NCI-H446 (cell line): Measurements from ENCODE around the gene PML.
A peak's percentile ranks its signal among the peaks of the same experiment; 100 is the strongest.
"Not testable (repeated sequence)": the region's sequence is repeated elsewhere in the genome, so short reads cannot be mapped to it uniquely, and the experiment has no call there.

Source experiments
- DNase-seq, 2 experiments: peaks; one replicate each; lab custom pipeline; 2025; lab: John Stamatoyannopoulos, UW

Gene PML

DNA sequence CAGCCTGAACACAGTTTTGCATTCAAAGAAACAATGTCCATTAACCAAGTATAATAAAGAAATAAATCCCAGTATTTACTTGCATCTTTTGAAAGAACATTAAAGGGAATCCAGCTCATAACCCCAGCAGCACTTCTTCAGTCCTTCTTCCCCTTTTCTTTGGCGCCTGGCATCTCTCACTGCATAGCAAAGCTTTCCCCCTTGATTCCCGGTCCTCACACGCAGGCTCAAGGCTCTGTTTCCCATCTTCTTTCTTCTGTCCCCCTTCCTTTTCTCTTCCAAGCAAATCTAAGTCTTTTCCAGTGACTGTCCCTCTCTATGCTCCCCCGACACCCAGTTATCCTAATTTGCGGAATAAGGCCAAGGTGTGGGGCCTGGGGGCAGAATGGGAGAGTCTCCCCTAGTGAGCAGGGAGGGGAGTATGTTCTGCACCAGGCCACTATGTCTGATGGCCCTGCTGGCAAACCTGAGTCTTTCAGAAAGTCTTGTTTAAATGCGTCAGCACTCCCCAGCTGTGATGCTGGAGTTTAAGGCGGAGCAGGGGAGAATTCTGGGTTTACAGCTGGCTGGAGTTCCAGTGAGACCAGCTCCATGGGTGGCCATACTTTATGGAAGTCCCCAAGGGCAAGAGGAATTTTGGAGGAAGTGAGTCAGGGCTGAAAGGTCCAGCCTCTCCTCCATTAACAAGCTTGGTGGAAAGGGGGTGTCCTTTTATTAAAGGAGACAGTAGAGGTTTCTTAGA, 45.8 kb downstream of the PML start:
- DNase-seq = no peak

DNA sequence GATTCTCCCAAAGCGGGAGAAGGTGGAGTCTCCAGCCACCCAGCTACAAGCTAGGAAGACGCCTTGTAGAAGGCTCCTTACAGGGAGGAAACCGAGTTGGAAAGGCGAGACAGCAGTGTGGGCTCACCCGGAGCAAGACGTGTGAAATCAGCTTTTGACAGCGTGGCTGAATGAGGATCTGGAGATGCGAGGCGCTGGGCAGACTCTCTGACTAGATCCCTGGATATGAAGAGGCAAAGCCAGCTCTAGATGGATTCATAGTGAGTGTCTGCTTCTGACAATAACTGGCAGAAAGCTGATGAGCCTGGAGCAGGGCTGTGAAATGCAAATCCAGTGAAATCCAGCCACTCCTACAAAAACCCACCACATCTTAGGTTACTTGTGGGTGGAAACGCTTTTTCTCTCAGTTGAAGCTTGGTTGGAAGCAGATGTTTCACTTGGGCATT, 46.8 kb downstream of the PML start:
- no peak for DNase-seq

DNA sequence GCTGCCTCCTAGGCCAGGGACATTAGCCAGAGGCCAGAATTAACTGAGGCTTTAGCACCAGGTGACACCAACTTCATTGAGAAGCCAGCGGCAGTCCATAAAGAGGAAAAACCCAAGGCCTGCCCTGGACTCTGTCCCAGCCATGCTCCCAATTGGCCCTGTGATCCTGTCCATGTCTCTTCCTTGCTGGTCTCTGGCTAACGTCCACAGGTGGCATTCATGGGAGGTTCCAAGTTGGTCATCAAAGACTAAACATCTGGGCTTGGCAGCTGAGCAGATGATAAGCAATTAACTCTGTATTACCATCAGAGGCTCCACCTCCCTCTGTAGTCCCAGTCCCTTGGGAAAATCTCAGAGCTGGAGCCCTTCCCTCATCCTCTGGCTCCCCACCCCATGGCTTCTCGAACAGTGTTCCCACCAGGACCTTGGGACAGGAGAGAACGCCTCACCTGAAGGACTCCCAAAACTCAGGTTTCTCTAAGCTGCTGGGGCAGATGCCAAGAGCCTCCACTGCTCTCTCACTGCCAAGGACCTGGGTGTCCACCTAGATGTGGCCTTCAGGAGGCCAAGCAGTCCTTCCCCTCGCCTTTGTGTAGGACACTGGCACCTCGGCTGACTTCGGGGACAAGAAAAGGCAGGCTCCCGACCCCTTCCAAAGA, 47.4 kb downstream of the PML start:
- DNase-seq = no peak

DNA sequence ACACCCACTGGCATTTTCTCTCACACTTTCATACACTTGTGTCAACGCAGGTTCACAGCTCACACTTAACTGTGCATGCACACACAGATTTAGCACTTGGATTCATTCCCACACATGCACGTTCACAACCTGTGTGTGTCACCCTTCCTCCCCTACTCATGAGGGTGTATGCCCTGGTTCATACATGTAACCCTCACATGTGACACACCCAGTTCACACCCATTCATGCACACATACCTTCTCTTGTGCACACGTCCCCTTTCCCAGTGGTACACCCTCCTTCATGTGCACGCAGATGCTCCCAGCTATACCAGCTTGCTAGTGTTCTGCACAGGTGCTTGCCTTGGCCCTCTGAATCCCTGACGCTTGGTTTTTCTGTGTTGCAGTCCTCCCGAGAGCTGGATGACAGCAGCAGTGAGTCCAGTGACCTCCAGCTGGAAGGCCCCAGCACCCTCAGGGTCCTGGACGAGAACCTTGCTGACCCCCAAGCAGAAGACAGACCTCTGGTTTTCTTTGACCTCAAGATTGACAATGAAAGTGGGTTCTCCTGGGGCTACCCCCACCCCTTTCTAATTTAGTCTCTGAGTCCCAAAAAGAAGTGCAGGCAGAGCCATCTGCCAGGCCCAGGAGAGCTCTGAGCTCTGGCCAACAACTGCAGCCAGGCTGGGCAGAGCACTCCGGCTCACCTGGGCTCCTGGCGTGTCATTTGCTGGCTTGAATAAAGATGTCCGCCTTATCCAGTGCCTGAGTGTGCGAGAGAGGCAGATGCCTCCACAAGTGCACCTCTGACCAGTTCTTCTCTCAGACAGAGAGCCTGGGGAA, 48.3 kb downstream of the PML start:
- no peak for DNase-seq

DNA sequence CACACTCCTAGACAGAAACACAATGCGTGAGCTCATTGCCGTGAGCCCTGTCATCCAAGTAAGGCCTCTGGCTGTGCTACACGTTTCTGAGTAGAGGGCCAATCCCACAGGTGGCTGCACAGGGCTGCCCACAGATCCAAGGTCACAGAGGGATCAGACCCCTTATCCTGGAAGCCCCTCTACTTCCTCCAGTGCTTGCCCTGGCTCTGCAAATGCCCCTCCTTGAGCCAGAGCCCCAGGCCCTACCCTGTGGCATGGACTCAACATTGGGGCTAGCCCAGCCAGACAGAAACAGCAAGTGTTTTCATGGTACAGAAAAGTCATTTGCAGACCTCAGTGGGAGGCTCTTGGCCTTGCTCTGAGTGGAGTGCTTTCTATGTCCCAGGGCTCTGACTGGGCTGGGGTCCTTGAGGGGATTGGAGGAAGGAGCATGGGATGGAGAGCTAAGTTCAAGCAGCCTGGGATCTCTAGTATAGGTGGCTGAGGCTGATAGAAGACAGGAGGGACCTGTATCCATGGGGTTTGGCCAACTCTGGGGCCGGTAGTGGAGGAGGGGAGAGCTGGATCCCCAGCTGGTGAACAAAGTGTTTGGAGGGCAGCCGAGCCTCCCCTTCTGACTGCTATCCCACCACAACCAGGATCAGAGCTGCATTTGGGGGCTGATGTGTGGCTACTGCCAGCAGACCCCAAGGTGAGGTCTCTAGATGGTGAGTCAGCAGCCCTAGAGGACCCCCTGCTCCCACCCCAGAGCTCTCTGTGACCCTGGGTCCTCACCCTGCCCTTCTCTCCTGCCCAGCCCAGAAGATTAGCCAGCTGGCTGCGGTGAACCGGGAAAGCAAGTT, 49.1 kb downstream of the PML start:
- no peak for DNase-seq

DNA sequence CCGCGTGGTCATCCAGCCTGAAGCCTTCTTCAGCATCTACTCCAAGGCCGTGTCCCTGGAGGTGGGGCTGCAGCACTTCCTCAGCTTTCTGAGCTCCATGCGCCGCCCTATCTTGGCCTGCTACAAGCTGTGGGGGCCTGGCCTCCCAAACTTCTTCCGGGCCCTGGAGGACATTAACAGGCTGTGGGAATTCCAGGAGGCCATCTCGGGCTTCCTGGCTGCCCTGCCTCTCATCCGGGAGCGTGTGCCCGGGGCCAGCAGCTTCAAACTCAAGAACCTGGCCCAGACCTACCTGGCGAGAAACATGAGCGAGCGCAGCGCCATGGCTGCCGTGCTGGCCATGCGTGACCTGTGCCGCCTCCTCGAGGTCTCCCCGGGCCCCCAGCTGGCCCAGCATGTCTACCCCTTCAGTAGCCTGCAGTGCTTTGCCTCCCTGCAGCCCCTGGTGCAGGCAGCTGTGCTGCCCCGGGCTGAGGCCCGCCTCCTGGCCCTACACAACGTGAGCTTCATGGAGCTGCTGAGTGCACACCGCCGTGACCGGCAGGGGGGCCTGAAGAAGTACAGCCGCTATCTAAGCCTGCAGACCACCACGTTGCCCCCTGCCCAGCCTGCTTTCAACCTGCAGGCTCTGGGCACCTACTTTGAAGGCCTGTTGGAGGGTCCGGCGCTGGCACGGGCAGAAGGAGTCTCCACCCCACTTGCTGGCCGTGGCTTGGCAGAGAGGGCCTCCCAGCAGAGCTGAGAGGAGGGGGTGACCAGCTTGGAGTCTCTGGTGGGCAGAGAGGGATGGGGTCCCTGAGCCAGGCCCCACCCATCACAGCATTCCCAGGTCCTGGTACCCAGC, 50.0 kb downstream of the PML start:
- DNase-seq = no peak

DNA sequence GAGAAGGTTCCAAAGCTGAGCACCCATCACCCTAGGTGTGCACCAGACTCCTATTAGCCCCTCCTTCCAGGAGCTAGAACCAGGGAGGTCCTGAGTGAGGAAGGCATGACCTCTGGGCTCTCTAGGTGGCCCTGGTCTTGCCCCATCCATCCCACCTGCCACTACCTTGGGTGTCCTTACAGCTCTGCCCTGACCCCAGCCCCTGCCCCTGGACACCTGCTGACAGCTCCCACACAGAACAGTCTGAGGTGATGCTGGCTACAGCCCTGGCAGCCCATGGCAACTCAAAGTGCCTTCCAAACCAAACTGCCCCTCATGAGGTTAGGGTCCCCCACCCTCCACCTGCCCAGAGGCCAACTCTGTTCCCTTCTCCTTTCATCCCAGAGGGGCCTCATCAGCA, 50.7 kb downstream of the PML start:
- no peak for DNase-seq

DNA sequence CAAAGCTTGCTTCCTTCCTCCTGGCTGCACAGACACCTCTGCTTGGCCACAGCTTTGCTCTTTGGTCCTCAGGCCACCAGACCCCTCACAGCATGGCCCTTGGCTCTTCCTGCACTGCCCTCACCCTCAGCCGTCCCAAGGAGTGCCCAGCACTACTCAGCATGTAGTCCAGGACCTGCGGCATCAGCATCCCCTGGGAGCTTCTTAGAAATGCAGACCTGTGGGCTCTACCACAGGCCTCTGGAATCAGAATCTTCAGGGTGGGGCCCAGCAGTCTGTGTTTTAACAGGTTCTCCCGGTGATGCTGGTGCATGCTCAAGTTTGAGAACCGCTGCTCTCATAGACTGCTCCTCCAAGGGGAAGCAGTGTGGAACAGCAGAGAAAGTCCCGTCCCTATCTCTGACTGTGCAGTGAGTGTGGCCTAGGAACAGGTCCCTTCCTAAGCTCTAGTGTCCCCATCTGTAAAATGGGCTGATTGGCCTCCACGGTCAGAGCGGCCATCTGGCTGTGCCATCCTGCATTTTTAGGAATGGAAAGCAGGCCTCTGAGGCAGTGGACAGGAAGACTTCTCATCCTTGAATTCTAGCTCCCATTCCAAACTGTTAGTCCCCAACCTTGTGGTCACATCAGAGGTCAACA, 51.2 kb downstream of the PML start:
- DNase-seq = no peak

DNA sequence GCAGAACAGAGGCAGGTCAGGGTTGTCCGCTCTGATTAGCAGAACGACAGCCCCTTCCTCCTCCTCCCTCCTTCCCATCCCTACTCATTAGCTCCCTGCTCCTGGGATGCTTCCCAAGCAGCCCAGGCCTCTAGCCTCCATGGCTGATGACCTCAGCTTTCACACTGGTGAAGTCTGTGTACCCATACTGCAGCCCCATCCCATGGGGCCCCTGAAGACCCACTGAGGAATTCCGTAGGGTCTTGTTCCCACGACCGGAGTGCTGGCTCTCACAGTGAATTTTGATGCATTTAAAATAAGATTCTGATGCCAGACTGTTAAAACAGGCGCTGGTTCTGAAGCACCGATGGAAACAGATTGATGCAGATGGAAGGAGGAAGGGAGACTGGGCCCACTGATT, 51.8 kb downstream of the PML start:
- no peak for DNase-seq

DNA sequence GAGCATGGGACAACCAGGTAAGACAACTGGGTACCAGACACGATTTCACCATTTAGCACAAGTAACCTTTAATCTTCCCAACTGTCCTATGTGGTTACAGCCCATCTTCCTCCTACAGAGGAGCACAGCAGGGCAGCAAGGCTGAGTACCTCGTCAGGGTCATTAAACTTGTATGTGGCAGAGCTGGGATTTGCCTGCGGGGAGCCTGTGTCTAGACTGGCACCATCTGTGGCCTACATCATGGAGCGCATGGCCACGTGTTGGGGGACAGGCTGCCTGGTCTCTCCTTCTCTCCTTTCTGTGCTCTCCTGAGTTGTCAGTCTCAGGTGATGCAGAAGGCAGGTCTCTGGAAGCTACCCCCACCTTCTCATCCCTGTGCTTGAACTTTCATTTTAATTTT, 55.6 kb downstream of the PML start:
- no peak for DNase-seq

DNA sequence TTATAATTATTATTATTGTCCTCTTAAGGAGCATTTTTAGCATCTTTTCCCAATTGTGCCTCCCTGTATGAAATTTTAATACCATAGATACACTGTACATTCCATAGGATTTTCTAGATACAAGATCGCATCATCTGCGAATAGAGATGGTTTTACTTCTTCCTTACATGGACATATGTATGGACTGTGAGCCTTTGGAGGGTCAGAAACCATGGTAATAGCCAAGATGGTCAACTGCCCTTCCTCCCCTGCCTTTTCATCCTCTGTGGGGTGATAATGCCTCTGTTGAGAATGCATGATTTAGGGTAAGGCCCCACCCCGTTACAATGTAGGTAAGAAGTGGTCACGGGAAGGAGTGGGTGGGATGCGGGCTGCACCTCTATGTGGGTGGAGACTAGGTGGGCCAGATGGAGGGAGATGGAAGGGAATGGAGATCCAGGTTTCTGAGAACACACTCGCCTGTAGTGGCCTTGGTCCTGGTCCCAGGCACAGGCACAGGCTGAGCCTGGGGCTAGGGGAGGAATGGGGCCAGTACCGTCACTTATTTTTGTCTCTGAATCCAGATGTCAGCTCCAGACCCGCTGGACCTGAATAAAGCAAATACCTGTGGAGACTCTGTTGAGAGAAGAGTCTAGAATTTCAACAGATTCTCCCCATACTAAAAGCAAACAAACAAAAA, 56.2 kb downstream of the PML start:
- DNase-seq = no peak

DNA sequence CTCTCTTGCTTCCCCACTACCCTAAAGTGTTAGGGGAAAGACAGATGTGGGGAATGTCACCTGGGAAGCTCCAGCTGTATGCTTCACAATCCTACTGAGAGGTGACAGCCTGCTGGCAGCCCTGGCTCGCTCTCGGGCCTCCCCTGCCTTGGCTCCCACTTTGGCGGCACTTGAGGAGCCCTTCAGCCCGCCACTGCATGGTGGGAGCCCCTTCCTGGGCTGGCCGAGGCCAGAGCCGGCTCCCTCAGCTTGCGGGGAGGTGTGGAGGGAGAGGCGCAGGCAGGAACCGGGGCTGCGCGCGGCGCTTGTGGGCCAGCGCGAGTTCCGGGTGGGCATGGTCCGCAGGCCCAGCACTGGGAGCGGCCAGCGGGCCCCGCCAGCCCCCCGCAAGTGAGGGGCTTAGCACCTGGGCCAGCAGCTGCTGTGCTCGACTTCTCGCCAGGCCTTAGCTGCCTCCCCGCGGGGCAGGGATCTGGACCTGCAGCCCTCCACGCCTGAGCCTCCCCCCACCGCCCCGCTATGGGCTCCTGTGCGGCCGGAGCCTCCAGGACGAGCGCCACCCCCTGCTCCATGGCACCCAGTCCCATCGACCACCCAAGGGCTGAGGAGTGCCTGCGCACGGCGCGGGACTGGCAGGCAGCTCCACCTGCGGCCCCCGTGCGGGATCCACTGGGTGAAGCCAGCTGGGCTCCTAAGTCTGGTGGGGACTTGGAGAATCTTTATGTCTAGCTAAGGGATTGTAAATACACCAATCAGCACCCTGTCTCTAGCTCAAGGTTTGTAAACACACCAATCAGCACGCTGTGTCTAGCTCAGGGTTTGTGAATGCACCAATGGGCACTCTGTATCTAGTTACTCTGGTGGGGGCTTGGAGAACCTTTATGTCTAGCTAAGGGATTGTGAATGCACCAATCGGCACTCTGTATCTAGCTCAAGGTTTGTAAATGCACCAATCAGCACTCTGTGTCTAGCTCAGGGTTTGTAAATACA, 58.0 kb downstream of the PML start:
- not testable (repeated sequence) for DNase-seq

DNA sequence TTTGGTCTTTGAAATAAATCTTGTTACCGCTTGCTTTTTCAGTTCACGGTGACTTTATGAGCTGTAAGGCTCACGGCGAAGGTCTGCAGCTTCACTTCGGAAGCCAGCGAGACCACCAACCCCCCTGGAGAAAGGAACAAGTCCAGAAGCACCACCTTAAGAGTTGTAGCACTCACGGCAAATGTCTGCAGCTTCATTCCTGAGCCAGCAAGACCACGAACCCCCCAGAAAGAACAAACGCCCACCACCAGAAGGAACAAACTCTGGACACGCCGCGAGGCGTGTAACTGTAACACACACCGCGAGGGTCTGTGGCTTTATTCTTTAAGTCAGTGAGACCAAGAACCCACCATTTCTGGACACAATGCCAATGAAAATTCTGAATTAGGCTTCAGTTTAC, 59.0 kb downstream of the PML start:
- DNase-seq = no peak

DNA sequence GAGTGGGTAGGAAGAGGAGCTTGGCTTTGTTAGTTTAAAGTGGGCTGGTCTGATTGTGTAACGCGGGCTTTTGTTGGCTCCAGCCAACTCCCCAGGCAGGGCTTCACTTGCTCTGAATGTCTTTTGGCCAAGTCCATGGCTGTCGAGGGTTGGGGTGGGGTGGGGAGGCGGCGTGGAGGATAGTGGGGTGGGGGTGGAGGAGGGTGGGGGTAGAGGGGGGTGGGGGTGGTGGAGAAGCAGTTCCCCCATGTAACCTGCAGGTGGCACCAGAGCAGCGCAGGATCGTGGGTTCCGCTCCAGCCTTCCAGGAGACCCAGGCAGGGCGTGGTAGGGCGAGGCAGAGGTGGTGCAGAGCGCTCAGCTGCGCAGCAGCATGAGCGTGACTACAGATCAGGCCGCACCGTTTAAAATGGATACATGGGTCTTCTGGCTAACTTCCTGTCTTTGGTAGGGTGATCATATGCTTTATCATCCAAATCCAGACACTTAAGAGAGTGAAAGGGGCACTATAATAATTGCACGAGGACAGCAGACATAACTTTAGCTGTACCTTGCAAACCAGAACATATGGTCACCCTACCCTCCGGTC, 59.5 kb downstream of the PML start:
- DNase-seq = peak; percentile 43 to 75

DNA sequence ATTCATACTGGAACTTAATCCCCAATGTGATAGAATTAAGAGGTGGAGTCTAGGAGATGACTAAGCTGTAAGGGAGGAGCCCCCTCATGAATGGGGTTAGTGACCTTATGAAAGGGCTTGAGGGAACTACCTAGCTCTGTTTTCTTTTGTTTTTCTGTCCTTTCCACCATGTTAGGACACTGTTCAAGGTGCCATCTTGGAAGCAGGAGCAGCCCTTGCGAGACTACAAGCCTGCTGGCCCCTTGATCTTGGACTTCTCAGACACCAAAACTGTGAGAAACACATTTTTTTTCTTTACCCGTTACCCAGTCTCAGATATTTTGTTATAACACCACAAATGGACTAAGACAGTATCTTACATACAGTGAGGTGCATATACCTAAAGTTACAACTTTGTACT, 61.3 kb downstream of the PML start:
- no peak for DNase-seq

DNA sequence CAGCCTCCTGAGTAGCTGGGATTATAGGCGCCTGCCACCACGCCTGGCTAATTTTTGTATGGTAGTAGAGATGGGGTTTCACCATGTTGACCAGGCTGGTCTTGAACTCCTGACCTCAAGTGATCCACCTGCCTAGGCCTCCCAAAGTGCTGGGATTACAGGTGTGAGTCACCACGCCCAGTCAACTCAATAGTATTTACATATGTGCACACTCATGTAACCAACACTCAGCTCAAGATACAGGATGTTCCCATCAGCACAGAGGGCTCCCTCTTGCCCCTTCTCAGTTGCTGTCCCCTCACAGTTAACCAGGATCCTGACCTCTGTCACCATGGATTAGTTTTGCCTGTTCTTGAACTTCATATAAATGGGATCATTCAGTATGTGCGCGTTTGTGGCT, 61.8 kb downstream of the PML start:
- DNase-seq = not testable (repeated sequence)

DNA sequence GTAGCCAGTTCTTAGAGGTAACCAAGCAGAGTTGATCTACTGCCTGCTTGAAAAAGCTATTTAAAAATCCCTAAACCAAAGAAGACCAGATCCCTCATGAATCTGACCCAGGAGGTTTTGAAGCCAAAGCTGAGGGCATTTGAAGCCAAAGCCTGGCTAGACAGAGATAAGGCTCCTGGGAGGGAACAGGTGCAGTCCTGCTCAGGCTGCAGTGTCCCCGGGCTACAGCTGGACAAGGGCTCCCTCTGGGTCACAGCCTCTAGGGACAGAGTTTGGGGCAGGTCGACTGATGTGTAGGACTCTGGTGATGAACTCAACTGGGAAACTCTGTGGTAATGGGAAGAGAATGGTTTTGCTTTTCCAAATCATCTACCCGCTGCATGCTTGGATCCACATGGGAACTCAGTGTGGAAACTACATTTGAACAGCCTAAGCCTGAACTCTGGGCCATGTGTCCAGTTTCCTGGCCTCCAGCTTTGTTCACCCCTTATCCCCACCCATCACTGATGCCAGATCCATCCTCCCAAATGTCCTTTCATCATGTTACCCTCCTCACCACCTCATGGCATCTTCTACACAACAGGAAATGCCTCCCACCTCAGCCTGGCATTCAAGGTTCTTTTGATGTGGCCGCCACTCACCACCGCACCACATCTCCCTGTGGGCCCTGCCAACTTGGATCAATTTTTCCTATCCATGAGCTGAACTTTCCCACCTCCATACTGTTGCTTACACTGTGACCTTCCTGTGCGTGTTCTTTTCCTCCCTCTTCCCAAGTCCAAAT, 64.7 kb downstream of the PML start:
- not testable (repeated sequence) for DNase-seq

DNA sequence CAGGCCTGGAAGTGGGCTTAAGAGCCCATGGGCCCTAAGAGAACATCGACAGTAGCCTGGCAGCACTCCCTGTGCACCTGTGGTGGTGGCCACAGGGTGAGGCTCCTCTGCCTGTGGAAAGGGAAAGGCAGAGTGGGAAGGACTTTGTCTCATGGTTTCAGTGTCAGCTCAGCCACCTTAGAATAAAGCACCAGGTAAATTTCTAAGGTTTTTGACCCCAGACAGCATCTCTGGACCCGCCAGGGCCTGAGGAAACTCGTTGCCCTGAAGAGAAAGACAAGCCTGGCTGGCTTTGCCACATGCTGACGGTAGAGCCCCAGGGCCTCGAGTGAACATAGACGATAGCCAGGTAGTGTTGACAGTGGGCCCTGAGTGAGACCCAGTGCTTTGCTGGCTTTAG, 65.7 kb downstream of the PML start:
- DNase-seq = no peak
